Transverse colon (tissue), 4 donors: ENCODE measurements around the gene RPF1. TPM values are rescaled to one million over a fixed set of nuclear protein-coding genes. Genes with fewer than 3 reads are reported as not detected.

Source experiments
- DNase-seq: peaks from one replicate; pipeline ENCODE4 v3.0.0-alpha.2; 2019
- H3K27ac ChIP-seq, 4 donors: fragments of 200-600 bp; sonication (generic); 2 replicates each; pipeline ENCODE4 v1.5.1; 2016 to 2018; ENCODE audit warnings: inconsistent platforms in 4 of 4
- H3K27me3 ChIP-seq: fragments of 200-600 bp; sonication (generic); 2 replicates; pipeline ENCODE4 v1.5.1; 2017; ENCODE audit warnings: inconsistent platforms
- H3K36me3 ChIP-seq, 4 donors: fragments of 200-600 bp; sonication (generic); 2 replicates each; pipeline ENCODE4 v1.5.1; 2017 to 2019; ENCODE audit warnings: inconsistent platforms in 4 of 4
- H3K4me1 ChIP-seq, 4 donors: fragments of 200-600 bp; sonication (generic); 2 replicates each; pipeline ENCODE4 v1.5.1; 2017 to 2020; ENCODE audit warnings: inconsistent platforms in 4 of 4
- H3K4me3 ChIP-seq, 4 donors: fragments of 200-600 bp; sonication (generic); 1 replicate in 1 of 4; 2 replicates in 3 of 4; pipeline versions ENCODE4 v1.5.1 to v1.6.1; 2017 to 2019; ENCODE audit warnings: inconsistent platforms in 4 of 4
- H3K9me3 ChIP-seq, 2 donors: fragments of 200-600 bp; sonication (generic); 2 replicates each; pipeline ENCODE4 v1.5.1; 2017 to 2019; ENCODE audit warnings: inconsistent platforms in 2 of 2
- CTCF ChIP-seq, 5 experiments: fragments of 200-600 bp in 3 of 5; fragments of 450-650 bp in 2 of 5; sonication (generic) in 3 of 5; IDR thresholded peaks; 1 replicate in 2 of 5; 2 replicates in 3 of 5; pipeline ENCODE4 v1.5.1; 2016 to 2017; ENCODE audit warnings: antibody characterized with exemption in 5 of 5, inconsistent platforms in 3 of 5, mild to moderate bottlenecking in 2 of 5, moderate library complexity in 1 of 5
- EP300 ChIP-seq: sonication (generic); formaldehyde crosslinking; IDR thresholded peaks from one replicate; pipeline ENCODE4 v1.6.1; 2017; ENCODE audit warnings: antibody characterized with exemption, low read depth
- POLR2A ChIP-seq: fragments of 450-650 bp; IDR thresholded peaks from one replicate; pipeline ENCODE4 v1.6.1; 2016; ENCODE audit warnings: antibody characterized with exemption, mild to moderate bottlenecking, moderate library complexity
- POLR2AphosphoS5 ChIP-seq, 3 donors: sonication (generic); formaldehyde crosslinking; IDR thresholded peaks; one replicate each; pipeline ENCODE4 v1.6.1; 2016; ENCODE audit warnings: antibody characterized with exemption in 3 of 3
- WGBS, 2 donors: methylation state at CpG; one replicate each; pipeline ENCODE4 v1.1.5; 2018; ENCODE audit warnings: low coverage in 1 of 2; 5-methylcytosine and 5-hydroxymethylcytosine counted together
- in situ Hi-C, 4 donors: fragments of 200-750 bp; cut with MboI; loops; one replicate each; pipeline versions ENCODE4 v1.15.0 to v1.15.1; 2017; ENCODE audit warnings: low sequenced_read_pairs in 3 of 4, low pct_ligation_motif_present in 1 of 4, low pct_unique_long_range_greater_than_20kb in 1 of 4
- intact Hi-C: fragments of 100-400 bp; cut with DNase I; formaldehyde crosslinking; loops from one replicate; pipeline ENCODE4 v1.15.1; 2023; ENCODE audit warnings: low total_unique reads
- total RNA-seq, 4 donors: library from RNA; depleted of rRNA; stranded (reverse); fragments of >200 nt; gene quantifications; one replicate each; pipeline ENCODE4 v1.1.0, GENCODE V29; 2016

Gene RPF1
- total RNA-seq, 4 donors from 2014 or later = 14.7 to 38.4 (median 25.9) TPM

- H3K9me3 ChIP-seq = no peaks in the 10 kb centered on the region
- WGBS, 2 donors = 51 to 67% methylated on average over 5 of the region's 5 CpGs
- no peak overlapping the region for H3K4me3 ChIP-seq
- intact Hi-C loops (loop anchor here (10.0 kb wide), 2 partner anchors 72 to 102 kb away; partner anchors contain the start of gene CTBS), in situ Hi-C loops (no loop called here)
- DNase-seq = no peak
- no peaks in the 10 kb centered on the region for H3K27me3 ChIP-seq
- TF ChIP-seq CTCF (IDR thresholded peaks at IDR 0.05) = no peak
- no peak for TF ChIP-seq EP300
- TF ChIP-seq POLR2AphosphoS5 (IDR thresholded peaks at IDR 0.05) = no peak
- no peak for TF ChIP-seq POLR2A
- no peak overlapping the region for H3K27ac ChIP-seq
- peaks cover 22 to 67% (median 38%) of the 10 kb centered on the region in 4 donors for H3K4me1 ChIP-seq
- H3K36me3 ChIP-seq = peaks cover 0 to 13% (median 3%) of the 10 kb centered on the region in 4 donors
Measured at GRCh38 chr1:84502927-84503326, 23.9 kb downstream of the RPF1 start.

- WGBS, 2 donors = 4 to 8% methylated on average over 6 to 17 of the region's 17 CpGs
- TF ChIP-seq CTCF (IDR thresholded peaks at IDR 0.05) (no peak), EP300 (no peak), POLR2A (no peak), POLR2AphosphoS5 (IDR thresholded peaks at IDR 0.05) (no peak)
- Histone ChIP-seq H3K36me3 (peaks cover 0 to 7% (median 0%) of the 10 kb centered on the region in 4 donors), H3K9me3 (no peaks in the 10 kb centered on the region), H3K27me3 (no peaks in the 10 kb centered on the region), H3K27ac (peak overlapping the region; percentile 96 to 99 (median 97)), H3K4me3 (peak overlapping the region; percentile 63 to 93 (median 74)), H3K4me1 (peaks cover 22 to 58% (median 38%) of the 10 kb centered on the region in 4 donors)
- in situ Hi-C loops = no loop called here
- peak; percentile 13 for DNase-seq
- intact Hi-C loops = loop anchor here (10.0 kb wide), 2 partner anchors 70 to 100 kb away; partner anchors contain the start of gene CTBS
Measured at GRCh38 chr1:84504580-84505492, 25.8 kb downstream of the RPF1 start.

GRCh38 chr1:84505493-84506001 lies 26.5 kb downstream of the RPF1 start:
- peak overlapping the region; percentile 63 to 93 (median 74) for H3K4me3 ChIP-seq
- H3K4me1 ChIP-seq = peaks cover 19 to 51% (median 37%) of the 10 kb centered on the region in 4 donors
- H3K9me3 ChIP-seq = no peaks in the 10 kb centered on the region
- H3K27ac ChIP-seq = peak overlapping the region; percentile 96 to 99 (median 97)
- no peak for DNase-seq
- no peak for TF ChIP-seq EP300
- TF ChIP-seq POLR2A = no peak
- TF ChIP-seq CTCF (IDR thresholded peaks at IDR 0.05) = no peak
- TF ChIP-seq POLR2AphosphoS5 (IDR thresholded peaks at IDR 0.05) = no peak
- no peaks in the 10 kb centered on the region for H3K27me3 ChIP-seq
- peaks cover 0 to 6% (median 0%) of the 10 kb centered on the region in 4 donors for H3K36me3 ChIP-seq
- WGBS, 2 donors = 1% methylated on average over 11 to 45 of the region's 47 CpGs
- in situ Hi-C loops (no loop called here), intact Hi-C loops (loop anchor here (10.0 kb wide), 2 partner anchors 69 to 99 kb away; partner anchors contain the start of gene CTBS)
